Medulla oblongata (tissue), 1 donor: ENCODE data around the gene HELT.
"Not testable (repeated sequence)": the region's sequence is repeated elsewhere in the genome, so short reads cannot be mapped to it uniquely, and the experiment has no call there.

ENCODE experiments used
- DNase-seq: peaks from one replicate; pipeline ENCODE4 v3.0.0-alpha.2; 2015; ENCODE audit errors: extremely low spot score

HELT gene

DNA sequence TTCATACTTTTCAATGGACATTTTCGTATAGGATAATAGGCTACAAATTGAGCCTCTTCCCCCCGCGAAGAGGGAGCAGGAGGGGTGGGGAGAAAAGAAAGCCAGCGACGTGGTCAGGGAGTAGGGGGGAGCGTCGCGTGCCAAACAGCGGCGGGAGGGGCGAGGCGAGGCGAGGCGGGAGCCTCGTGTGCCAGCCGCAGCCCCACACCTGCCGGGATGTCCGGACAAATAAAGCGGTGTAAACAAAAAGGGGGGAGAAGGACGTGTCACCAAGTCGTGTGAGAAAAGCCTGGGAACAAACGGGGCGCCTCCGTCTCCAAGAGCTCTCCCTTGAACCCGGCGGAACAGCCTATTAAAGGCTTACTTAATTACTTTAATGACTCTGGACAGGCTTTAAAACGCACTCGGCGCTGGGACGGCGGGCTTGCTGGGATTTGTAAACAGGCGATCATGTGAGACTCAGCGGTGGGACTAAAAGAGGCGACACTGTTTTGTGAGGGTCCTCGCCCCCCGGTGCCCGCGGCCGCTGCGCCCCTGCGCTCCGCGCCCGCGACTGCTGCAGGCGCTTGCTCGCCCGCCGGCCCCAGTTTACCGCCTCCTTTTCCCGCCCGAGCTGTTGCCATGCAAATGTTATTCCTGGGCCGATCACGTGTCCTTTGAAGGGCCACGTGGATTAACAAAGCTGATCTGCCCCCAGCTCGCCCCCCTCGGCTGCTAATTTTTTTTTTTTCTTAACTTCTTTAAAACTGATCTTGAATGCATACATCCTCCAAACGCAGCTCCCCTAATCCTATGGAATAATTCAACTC lies at the start of gene HELT:
Gene HELT (plus strand): TSS at position 527 of the 809 bp plus-strand sequence. CDS start 439 bp downstream, outside the sequence.
- no peak for DNase-seq

DNA sequence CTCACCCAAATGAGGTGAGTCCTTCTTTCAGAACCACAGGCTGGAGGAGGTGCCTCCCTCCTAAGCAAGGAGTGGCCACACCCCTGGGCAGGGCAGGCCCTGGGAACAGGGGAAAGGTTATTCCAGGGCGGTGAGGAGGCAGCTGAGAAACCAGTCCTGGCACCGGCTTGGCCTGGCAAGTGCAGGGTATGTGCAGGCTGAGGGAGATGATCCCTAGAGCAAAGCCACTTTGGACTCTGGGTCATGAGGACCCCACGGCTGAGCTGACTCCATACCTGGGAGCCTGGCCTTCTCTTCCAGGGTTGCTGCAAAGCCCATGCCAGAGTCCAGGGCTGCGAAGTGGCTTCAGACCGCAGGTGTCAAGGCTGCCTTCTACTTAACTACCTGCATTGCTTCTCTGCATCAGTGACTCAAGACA lies 49.5 kb upstream of the HELT start:
- DNase-seq: no peak

DNA sequence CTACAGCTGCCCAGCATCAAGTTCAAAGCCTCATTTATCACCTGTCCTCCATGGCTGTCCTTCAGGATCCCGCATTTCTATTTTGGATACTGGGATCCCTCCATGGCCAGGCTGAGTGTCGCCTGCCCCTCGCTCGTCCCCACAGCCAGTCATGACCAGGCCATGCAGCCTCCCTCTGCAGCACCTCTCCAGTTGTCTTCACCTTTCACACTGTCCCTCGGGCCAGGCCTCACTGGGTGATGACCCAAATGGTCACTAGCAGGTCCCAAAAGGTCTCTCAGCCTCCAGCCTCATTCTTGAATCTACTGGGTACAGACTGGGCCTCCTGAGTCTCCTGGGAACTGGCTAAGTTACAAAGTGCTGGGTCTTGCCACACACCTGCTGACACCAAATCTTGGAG lies 48.7 kb upstream of the HELT start:
- no peak for DNase-seq

DNA sequence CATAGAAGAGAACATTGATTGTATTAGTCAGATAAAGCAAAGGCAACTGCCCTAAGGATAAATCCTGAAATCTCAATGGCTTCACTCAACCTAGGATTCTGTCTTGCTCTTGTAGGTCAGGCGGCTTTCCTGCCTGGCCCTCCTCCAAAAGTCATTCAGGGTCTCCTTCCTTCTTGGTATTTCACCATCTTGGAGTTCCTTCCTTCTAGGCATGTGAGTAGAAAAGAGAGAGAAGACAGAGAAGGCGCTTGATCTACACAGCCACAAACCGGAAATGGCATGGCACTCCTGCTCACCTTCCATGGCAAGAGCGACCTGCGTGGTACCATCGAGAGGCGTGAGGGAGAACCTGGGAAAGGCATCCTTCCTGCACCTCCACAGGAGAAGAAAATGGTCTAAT lies 45.3 kb upstream of the HELT start:
- peak; percentile 28 for DNase-seq

GRCh38 chr4:184976348-184976747 lies 41.9 kb upstream of the HELT start:
- DNase-seq: not testable (repeated sequence)

GRCh38 chr4:184977747-184978146 lies 40.5 kb upstream of the HELT start:
- DNase-seq: no peak

GRCh38 chr4:184978211-184978610 lies 40.1 kb upstream of the HELT start:
- no peak for DNase-seq

- no peak for DNase-seq
These were observed 38.7 kb upstream of the HELT start for GRCh38 chr4:184979461-184980124.

- DNase-seq: no peak
These were observed 38.0 kb upstream of the HELT start for GRCh38 chr4:184980261-184980660.

- DNase-seq: peak; percentile 55
These were observed 34.5 kb upstream of the HELT start for GRCh38 chr4:184983672-184984356.

GRCh38 chr4:184987493-184988031 lies 30.7 kb upstream of the HELT start:
- no peak for DNase-seq

- no peak for DNase-seq
These were observed 29.7 kb upstream of the HELT start for GRCh38 chr4:184988611-184989010.

DNA sequence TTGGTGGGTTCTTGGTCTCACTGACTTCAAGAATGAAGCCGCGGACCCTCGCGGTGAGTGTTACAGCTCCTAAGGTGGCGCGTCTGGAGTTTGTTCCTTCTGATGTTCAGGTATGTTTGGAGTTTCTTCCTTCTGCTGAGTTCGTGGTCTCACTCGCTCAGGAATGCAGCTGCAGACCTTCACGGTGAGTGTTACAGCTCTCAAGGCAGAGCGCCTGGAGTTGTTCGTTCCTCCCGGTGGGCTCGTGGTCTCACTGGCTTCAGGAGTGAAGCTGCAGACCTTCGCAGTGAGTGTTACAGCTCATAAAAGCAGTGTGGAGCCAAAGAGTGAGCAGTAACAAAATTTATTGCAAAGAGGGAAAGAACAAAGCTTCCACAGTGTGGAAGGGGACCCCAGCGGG lies 29.0 kb upstream of the HELT start:
- DNase-seq: not testable (repeated sequence)

DNA sequence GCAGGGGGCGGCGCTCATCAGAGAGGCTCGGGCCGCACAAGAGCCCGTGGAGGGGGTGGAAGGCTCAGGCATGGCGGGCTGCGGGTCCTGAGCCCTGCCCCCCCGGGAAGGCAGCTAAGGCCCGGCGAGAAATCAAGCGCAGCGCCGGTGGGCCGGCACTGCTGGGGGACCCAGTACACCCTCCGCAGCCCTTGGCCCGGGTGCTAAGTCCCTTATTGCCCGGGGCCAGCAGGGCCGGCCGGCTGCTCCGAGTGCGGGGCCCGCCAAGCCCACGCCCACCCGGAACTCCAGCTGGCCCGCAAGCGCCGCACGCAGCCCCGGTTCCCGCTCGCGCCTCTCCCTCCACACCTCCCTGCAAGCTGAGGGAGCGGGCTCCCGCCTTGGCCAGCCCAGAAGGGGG lies 28.2 kb upstream of the HELT start:
- DNase-seq: not testable (repeated sequence)

- no peak for DNase-seq
These were observed 26.4 kb upstream of the HELT start for GRCh38 chr4:184991860-184992259.

DNA sequence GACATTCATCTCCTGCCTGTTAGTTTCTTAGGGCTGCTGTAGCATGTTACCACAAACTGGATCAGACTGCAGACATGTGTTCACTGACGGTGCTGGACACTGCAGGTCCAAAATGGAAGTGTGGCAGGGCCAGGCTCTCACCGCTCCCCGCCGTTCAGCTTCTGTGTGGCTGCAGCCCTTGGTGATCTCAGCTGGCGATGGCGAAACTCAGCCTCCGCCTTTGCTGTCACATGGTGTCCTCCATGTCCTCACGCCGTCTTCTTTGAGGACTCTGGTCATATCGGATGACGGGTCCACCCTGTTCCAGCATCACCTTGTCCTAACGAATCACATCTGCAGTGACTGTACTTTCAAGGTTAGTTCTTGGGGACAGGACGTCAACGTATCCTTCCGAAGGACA lies 25.9 kb upstream of the HELT start:
- no peak for DNase-seq

DNA sequence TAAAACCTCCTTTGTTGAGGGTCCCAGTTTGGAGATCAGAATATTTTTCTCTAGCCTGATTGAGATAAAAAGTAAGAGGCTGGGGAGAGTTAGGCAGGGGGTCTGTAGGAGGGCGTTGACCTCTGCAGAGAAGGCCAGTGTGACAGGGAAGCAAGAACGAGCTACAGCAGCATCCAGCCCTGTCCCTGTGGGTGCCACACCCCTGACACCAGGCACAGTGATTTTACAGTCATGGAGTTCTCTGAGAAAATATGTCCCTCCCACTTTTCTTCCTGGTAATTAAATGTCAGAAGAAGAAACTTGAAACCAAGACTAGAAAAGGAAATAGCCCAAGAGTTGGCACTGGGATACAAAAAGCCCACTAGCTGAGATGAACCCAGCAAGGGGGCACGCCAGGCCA lies 25.0 kb upstream of the HELT start:
- no peak for DNase-seq

DNA sequence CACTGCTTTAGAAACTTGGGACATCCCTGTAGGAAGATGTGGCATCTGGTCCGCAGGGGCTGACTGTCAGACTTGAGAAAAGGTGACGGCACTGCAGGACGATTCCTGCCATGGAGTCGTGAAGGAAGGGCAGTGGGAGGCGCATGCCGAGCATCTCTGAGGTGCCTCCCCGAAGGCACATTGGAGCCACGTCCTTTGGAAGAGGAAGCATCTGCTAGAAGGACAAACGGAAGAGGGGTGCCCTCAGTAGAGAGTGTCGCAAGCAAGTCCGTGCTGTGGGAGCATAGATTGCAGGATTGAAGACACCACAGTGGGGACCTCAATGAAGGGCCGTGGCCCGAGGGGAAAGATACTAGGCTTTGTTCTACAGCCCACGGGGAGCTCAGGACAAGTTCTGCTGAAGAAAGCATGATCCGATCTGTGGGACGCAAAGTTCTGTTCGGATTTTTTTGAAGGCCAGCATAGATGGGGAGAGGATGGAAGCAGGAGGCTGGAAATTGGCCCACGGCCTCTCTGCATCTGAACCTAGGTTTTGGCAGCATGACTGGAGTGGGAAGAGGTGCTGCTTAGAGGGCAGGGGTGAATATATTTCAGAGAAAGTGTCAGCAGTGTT lies 24.2 kb upstream of the HELT start:
- DNase-seq: no peak

DNA sequence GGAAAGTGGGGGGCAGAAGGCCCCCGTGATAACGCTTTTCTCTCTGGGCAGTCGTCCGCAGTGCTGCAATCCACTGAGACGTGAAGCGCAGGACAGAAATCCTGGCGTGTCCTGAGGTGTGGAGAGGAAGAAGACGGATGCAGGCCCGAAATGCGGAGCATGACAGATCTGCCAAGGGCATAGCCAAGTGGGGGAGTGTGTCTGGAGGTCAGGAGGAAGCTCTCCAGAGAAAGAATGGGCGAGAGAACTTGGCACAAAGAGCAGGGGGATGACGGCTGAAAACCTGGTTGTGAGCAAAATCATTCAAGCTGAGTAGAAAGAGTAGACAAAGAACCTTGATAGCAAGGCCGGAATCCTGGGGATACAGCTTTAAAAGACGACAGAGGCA lies 23.7 kb upstream of the HELT start:
- DNase-seq: no peak

- DNase-seq: not testable (repeated sequence)
These were observed 20.6 kb upstream of the HELT start for GRCh38 chr4:184997656-184998055.

DNA sequence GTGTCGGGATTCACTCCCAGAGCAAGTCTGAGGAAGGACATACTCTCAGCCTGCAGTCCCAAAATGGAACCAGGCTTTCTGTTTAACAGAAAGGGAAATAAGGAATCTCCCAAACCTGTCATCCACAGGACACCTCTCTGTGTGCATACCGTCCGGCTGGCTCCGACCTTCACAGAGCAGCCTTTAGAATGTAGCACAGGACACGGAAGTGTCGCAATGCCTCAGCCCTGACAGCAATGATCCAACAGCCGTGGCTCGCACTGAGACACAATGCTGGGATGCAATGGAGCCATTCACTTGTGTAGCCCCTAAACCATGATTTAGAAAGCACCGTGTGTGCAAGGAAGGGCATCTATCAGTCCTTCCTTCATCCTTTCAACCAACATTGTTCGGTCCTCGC lies 15.5 kb upstream of the HELT start:
- DNase-seq: no peak
